Hematopoietic multipotent progenitor cell treated with erythropoietin and hydrocortisone succinate and interleukin-3 and kit ligand, for 4 days (in vitro differentiated cells): Measurements from ENCODE around the gene DRC7.
A peak's percentile ranks its signal among the peaks of the same experiment; 100 is the strongest.

ENCODE experiments used
- DNase-seq: peaks from one replicate; pipeline ENCODE4 v3.0.0-alpha.2; 2015

Gene DRC7

GRCh38 chr16:57679016-57679415 lies 15.6 kb upstream of the DRC7 start:
- no peak for DNase-seq

GRCh38 chr16:57679767-57680482 lies 14.7 kb upstream of the DRC7 start:
- no peak for DNase-seq

GRCh38 chr16:57680842-57681375 lies 13.7 kb upstream of the DRC7 start:
- peak; percentile 48 for DNase-seq

GRCh38 chr16:57681950-57682728 lies 12.5 kb upstream of the DRC7 start:
- no peak for DNase-seq

DNA sequence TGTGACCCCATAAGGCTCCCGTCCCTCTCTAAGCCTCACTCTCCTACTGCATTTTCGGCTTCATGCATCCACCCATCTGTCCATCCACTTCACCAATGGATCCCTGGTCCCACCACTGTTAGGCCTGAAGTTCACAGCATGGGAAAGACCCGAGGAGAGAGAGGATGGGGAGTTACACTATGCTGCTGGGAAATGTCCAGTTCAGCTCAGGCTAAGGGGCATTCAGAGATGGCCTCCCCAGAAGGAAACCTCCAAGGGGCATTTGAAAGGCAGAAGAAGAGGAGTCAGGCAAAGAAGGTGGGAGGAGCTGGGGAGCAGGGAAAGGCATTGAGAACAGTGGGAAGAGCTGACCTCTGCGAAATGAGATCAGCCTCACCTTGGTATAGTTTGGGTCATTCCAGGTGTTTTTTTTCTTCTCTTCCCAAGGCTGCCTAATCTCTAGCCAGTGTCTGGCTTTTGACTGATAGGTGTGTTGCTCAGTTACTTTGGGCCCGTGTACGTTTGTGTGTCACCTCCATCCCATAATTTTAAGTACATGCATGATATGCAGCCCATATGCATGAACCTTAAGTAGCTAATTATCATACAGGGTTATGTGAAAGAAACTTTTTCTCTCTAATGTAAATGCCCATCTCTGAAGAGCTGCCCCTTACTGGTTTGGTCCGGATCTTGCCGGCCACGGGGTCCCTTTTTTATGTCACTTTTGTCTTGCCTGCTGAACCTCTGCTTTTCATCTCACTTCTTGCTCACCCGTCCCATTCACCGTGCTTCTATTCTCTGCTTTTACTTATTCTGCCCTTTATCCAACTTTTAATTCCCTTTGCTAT lies 11.6 kb upstream of the DRC7 start:
- no peak for DNase-seq

DNA sequence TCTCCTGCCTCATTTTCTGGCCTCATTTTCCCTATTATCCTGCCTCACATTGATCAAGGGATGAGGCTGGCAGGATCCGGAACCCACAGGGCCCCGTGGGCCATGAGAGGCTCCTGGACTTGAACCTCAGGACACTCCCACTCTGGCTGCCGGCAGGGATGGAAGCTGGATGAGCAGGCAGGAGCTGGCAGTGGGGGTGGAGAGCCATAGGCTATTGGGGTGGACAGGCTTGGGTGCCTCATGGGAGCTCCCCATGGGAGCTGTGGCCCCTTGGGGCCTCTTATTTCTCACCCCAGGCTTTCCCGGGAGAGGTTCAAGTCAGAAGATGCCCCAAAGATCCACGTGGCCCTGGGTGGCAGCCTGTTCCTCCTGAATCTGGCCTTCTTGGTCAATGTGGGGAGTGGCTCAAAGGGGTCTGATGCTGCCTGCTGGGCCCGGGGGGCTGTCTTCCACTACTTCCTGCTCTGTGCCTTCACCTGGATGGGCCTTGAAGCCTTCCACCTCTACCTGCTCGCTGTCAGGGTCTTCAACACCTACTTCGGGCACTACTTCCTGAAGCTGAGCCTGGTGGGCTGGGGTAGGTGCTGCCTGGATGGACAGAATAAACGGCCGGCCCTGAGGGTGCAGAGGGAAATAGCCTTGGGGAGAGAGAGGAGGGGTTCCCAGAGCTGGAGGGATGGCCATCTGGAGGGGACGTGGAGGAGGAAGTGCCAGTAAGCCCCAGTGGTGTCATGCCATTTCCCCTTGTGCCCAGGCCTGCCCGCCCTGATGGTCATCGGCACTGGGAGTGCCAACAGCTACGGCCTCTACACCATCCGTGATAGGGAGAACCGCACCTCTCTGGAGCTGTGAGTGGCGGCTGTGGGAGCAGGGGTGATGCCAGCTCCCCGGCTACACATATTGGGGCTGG lies 10.7 kb upstream of the DRC7 start:
- no peak for DNase-seq

- no peak for DNase-seq
These were observed 9.8 kb upstream of the DRC7 start for GRCh38 chr16:57684626-57685358.

DNA sequence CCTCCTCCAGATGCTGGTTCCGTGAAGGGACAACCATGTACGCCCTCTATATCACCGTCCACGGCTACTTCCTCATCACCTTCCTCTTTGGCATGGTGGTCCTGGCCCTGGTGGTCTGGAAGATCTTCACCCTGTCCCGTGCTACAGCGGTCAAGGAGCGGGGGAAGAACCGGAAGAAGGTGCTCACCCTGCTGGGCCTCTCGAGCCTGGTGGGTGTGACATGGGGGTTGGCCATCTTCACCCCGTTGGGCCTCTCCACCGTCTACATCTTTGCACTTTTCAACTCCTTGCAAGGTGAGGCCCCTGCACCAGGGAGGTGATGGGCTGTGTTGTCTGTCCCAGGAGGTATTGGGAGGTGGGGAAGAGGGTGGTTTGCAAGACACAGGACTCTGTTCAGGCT lies 9.0 kb upstream of the DRC7 start:
- DNase-seq: no peak

DNA sequence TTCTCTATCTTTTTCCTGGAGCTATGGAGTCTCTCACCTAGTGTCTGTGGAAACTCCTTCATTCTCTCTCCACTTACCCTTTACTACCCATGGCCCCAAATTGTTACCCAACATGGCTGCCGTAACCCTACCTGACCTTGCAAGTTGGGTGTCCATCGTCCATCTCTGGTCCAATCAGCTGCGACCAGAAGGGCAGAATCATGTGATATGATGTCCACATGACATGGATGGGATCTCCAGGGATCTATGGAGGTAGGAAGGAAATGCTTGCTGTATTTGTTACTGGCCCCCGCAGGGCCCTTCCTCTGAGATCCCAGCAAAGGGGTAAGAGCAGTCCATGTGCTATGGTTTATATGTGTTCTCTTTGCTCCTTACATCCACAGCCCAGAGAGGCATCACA lies 8.0 kb upstream of the DRC7 start:
- no peak for DNase-seq

GRCh38 chr16:57687363-57687929 lies 7.2 kb upstream of the DRC7 start:
- DNase-seq: no peak

DNA sequence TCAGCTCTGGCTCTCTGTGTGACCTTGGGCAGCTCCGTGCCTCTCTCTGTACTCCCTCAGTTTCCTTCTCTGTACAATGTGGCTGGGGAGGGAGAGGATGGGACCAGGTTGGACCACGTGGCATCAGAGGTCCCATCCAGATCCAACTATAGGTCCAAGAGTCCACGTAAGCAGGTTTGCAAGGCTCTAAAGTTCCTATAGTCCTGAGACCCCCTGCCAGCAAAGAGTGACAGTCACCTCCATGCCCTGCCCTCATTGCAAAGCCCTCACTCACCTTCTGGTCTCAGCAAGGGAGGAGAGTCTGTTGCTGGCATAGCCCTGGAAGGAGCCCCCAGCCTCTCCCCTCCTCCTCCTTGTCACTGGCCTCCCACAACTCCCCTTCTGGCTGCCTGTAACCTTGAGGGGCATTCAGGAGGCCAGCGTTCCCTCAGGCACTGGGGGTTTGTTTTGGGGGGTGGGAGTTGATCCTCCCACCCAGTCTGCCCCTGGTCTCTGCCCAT lies 6.1 kb upstream of the DRC7 start:
- no peak for DNase-seq

- DNase-seq: peak; percentile 65
These were observed 5.4 kb upstream of the DRC7 start for GRCh38 chr16:57688987-57689761.

DNA sequence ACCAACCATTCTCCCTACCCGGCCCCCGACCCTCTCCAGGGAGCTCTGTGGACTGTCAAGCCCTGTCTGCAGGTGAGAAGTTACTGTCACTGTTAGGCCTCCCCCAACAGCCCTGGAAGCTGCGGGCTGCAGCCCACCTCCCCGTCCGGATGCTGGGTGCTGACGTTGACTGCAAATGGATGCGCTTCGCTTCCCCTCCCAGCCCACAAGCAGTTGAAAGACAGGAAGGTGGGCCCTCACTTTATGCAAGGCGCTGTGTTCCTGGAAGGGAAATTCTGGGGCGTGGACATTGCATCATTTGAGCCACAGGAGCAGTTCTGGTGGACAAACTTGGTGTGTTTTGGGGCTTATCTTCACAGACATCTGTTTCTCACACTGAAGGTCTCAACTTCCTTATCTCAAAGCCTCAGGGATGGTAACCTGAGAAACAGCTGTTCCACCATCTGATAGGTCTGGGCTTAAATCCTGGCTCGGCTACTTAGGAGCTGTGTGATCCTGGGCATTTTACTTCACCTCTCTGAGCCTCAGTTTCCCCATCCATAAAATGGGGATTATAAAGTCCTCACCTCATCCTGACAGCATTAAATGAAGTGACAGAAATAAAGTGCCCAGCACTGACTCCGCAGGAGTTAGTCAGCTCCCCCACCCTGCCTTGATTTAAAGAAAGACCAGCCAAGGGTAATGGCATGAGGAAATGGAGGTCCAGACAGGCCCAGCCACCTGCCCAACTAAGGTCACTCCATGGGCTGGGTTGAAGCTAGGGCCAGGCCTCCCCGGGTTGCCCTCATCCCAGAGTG lies 4.6 kb upstream of the DRC7 start:
- DNase-seq: peak; percentile 98

- peak; percentile 80 for DNase-seq
These were observed 3.7 kb upstream of the DRC7 start for GRCh38 chr16:57690782-57691471.

GRCh38 chr16:57692636-57693035 lies 2.0 kb upstream of the DRC7 start:
- DNase-seq: no peak

GRCh38 chr16:57693550-57693949 lies 1.1 kb upstream of the DRC7 start:
- no peak for DNase-seq

GRCh38 chr16:57694231-57694724 lies 328 bp upstream of the DRC7 start:
- DNase-seq: no peak

GRCh38 chr16:57695680-57696069 lies 1.1 kb downstream of the DRC7 start:
- peak; percentile 53 for DNase-seq
